Stimulated activated CD4-positive, alpha-beta T cell treated with anti-CD3 and anti-CD28 coated beads, TNF-alpha, amount 100 ng/mL, for 48 hours (primary cell): ENCODE data around the gene NLRP6.
"Not testable (repeated sequence)": the region's sequence is repeated elsewhere in the genome, so short reads cannot be mapped to it uniquely, and the experiment has no call there.

Experiments
- DNase-seq, 3 donors: peaks; one replicate each; pipeline ENCODE4 v3.0.0-alpha.2; 2020; ENCODE audit warnings: low read depth in 3 of 3

The NLRP6 gene

DNA sequence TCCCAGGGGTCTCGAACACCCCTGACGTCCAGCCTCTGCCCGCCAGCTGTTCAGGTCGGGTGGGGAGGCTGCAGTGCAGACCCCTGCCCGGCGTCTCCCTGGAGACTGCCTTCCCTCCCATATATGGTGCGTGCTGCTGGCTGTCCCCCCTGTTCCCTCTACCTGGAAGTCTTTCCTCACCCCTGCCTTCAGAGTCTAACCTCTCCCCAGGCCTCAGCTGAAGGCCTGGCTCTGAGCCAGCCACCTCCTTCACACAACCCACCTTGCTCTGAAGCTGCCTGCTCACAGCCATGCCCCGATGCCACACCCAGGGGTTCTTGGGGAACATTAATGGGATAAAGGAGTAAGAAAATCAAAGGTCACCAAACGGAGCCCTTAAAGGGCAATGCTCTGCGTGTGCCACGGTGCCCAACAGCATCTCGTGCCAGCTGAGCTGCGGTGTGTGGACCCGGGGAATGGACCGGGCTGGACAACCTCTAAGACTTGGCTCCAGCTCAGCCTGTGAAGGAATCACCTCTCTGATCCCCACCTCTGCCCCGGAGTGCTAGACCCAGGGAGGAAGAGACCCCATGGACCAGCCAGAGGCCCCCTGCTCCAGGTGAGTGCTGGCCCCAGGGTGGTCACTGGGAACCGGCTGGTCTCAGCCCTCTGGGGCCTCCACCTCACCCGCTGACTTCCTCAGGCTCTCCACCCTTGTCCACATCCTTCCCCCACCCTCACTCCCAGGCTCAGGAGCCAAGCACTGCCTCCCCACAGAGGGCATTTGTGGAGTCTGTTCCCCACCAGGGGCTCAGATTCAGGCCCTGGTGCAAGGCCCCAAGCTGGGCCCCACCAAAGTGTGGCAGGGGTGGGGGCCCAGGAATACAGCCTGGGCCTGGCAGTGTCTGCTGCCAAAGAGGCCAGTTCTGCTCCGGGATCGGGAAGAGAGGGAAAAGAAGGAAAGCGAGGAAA, at the start of gene NLRP6:
Gene NLRP6 (plus strand): TSS at position 407 of the 951 bp plus-strand sequence. CDS start 163 bp downstream, at position 570.
- DNase-seq = no peak

DNA sequence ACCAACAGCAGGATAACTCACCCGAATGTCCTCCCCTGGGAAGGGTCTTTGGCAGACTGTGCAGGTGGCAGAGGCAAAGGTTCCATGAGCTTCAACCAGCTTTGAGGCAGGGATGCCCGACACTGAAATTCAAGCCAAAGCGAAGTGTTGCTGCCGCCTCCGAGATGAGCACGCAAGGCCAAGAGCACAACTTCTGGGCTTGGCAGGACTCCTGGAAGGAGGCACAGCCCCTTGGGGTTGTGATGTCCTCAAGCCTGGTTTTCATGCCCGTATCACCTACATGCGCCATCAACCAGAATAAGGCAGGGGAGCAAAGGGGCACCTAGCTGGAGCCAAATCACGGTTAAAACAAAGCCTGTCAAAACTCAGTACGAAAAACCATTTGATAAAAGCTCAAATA, 47.8 kb upstream of the NLRP6 start:
- DNase-seq = no peak

DNA sequence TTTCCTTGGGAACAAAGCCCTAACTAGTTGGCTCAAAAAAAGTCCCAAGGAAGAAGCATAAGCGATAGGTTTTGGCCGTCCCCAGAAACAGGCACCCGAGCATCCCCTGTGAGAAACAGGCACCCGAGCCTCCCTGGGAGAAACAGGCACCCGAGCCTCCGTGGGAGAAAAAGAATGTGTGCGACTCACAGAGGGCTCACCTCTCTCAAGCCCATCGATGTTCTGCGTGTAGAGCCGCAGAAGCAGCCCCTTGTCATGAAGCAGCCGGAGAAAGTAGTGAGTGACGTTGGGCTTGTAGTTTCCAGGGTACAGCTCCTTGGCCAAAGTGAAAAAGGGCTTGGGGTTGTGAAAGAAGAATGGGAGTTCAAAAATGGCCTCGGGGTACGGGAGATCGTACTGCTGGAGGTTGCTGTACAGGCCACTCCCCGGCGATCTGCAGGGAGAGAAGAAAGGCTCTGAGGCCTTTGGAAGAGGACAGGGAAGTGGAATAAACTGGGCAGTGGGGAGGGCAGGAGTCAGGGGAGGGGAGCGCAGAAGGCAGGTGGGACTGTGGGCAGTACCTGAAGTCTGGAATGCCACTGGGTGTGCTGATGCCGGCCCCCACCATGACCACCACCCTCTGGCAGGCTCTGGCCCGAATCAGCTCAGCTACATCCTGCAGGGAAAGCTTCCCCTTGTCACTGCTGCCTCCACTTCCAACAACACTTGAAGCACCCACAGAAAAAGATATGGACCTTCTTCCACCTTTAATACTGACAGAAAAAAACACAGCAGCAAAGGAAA, 45.2 kb upstream of the NLRP6 start:
- no peak for DNase-seq

DNA sequence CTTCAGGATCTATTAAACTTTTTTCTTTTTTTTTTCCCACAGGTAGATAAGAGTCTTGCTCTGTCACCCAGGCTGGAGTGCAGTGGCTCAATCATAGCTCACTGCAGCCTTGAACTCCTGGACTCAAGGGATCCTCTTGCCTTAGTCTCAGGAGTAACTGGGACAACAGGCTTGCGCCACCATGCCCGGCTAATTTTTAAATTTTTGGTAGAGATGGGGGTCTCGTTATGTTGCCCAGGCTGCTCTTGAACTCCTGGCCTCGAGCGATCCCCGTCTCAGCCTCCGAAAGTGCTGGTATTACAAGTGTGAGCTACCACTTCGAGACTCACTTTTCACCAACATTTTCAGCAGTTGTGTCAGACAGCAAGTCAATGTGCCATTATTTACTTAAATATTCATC, 43.0 kb upstream of the NLRP6 start:
- DNase-seq = no peak

DNA sequence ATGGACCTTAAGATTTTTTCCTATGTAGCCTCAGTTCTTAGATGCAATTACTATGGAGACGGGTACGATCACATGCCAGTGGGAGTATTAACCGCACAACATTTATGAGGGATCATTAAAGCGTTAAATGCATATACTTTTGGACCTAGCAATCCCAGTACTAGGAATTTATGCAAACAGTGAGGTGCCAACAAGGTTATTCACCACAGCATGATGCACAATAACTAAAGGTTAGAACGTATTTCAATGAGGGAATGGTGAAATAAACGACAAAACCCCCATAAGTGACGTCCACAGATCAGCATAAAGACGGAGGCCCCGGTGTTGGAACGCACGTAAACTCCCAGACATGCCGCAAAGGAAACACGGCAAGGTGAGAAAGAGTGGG, 42.6 kb upstream of the NLRP6 start:
- peak in 2 of 3 donors; percentile 36 to 66 for DNase-seq

DNA sequence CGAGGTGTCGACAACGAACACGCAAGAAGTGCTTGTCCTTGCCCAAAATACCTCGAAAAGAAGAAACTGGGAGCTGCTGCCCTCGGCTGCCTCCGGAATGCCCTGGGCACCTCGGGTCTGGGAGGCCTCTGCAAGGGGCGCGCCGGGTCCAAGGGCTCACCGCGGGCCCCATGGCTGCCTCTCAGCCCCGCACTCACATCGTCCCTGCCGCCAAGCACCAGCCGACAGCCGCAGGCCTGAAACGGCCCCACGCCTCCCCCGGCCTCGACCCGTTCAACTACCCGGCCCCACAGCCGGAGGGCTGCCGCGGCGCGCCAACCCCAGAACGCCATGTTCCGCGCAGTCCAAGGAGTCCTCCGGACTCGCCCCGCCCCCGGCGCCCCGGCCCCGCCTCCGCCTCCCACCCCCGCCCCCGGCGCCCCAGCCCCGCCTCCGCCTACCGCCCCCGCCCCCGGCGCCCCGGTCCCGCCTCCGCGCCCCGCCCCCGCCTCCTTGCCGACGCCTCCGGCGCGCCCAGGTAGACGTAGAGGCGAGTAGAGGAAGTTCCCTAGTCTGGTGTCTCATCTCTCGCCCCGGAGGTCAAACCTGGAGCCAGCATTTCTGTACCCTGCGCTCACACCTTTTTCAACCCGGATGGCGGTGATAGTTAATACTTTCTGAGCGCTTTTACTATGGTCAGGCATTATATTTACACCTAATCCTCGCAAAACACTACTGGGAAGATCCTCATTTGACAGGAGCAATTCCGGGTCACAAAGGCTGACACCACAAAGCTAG, 42.0 kb upstream of the NLRP6 start, which contains the start of gene SIRT3:
Gene SIRT3 (minus strand): TSS at position 346 of the 777 bp plus-strand sequence. CDS start 14 bp downstream, at position 332.
- DNase-seq = peak; percentile 56 to 73 (median 60)

DNA sequence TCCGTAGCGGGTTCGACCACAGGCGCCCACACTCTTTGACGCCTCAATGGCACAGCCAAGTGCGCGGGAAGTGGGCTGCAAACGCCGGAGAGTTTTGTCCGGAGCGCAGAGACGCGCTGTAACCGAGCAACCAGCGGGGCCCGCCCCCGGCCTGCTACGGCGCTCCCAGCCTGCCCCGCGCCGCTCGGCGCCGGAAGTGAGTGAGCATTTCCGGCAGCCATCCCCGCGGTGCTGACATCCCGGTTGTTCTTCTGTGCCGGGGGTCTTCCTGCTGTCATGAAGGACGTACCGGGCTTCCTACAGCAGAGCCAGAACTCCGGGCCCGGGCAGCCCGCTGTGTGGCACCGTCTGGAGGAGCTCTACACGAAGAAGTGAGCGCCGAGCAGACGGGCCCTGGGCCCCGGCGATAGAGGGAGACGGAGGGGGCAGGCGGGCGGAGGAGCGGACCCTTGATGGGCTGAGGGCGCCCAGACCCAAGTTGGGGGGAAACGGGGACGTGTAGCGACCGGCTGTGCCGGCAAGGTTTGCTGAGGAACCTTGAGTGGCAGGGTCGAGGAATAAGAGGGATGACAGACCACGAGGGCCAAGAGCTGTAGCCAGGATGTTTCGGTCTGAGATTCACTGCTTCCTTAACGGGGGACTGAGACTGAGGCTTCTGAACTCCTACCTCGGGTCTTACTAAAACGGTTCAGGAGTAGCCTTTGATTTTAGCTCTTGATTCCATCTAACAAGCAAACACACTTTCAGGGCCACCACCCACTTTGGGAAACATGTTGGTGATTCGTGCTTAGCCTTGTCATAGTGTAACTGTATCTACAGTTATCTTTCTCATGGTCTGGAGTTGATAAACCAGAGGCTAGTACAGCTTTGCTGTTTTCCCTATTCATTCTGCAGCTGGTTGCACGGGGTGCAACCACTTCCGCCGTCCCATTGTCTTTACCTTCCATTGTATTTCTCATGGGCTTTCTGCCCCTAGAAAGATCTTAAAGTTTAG, 41.1 kb upstream of the NLRP6 start, which contains the start of gene PSMD13:
Gene PSMD13 (plus strand): TSS at position 203 of the 994 bp plus-strand sequence. CDS start 74 bp downstream, at position 277.
- peak; percentile 85 to 91 (median 85) for DNase-seq

DNA sequence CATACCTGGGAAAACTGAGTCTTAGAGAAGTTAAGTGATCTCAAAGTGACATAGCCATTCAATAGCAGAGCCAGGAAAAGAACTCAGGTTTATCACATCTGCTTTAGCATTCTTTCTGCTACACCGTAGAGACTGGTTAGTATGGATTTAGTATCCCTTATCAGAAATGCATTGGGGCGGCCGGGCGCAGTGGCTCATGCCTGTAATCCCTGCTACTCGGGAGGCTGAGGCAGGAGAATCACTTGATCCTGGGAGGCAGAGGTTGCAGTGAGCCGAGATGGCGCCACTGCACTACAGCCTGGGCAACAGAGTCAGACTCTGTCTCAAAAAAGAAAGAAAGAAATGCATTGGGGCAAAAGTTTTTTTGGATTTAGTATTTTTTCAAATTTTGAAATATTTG, 39.9 kb upstream of the NLRP6 start:
- not testable (repeated sequence) for DNase-seq

DNA sequence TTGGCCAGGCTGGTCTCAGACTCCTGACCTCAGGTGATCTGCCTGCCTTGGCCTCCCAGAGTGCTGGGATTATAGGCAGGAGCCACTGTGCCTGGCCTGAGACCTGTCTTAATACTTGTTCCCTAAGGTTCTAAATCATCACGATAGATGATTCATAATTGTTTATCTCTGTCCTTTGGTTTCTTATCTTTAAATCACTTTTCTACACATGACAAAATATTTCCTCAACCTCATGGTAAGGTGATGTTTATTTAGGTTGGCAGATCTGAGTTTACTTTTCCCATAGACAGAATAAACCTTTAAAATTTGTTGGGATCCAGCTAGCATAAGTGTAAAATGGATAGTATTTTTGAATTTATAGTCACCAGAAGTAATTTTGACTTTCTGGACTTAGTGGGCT, 37.9 kb upstream of the NLRP6 start:
- no peak for DNase-seq

DNA sequence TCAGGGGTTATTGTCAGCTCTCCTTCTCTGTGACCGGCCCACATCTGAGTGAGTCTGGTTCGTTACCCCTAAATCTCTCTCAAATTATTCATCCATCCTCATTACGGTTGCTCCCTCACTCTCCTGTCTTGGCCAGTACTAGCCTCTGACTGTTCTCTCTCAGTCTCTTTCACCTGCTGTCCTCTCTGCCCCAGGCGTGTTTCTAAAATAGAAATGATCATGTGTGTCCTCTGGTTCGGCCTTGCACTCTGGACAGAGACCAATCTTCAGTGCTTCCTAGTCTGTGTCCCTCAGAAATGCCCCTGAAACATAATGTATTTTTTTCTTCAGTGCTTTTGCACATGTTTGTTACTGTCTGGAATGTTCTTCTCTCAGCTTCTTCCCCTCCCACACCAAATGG, 36.6 kb upstream of the NLRP6 start:
- DNase-seq = no peak

DNA sequence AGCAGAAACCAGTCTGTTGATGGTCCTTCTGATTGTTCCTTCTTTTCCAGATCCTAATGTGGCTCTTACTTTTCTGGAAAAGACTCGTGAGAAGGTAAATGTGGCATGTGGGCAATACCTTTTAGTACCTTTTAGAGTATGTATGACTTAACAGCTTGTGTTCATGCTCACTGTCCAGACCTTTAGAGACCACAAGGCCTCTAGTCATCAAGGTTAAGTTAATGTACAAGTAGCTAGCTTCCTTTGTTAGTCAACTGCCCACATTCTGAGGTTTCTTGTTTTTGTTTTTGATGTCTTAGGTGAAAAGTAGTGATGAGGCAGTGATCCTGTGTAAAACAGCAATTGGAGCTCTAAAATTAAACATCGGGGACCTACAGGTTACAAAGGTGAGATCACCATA, 33.8 kb upstream of the NLRP6 start:
- no peak for DNase-seq

DNA sequence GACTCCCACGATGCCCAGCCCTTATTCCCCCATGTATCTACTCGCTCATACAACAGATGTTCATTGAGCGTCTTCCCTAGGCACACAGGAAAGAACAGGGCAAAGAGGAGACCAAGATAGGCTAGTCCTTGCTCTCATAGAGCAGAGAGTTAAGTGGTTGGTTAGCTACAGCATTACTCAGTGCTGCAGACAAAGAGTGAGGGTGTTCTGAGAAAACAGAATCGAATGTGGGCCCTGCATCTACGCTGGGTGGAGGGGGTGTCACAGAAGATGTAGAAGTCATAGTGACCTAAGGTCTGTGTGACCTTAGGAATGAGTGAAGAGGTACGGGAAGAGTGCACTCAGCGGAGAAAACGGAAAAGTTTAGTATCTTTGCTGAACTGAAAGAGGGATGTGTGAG, 29.1 kb upstream of the NLRP6 start:
- DNase-seq = no peak

DNA sequence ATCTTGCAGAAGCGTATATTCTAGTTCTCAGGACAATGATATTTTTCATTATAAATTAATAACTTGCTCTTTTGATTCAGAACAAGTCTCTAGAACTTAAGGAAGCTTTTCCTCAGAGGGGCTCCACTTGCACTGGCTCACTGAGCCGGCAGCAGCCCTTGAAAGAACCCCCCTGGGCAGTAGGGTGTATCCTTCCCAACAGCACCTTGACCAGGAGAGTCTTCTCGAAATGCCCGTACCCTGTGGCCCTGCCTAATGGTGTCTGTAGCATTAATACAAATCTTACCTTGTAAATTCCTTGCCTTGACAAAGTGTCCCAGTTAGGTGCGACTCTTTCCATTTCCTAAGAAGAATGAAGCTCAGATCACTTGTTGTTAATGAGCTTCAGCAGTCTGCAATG, 27.9 kb upstream of the NLRP6 start:
- DNase-seq = no peak

DNA sequence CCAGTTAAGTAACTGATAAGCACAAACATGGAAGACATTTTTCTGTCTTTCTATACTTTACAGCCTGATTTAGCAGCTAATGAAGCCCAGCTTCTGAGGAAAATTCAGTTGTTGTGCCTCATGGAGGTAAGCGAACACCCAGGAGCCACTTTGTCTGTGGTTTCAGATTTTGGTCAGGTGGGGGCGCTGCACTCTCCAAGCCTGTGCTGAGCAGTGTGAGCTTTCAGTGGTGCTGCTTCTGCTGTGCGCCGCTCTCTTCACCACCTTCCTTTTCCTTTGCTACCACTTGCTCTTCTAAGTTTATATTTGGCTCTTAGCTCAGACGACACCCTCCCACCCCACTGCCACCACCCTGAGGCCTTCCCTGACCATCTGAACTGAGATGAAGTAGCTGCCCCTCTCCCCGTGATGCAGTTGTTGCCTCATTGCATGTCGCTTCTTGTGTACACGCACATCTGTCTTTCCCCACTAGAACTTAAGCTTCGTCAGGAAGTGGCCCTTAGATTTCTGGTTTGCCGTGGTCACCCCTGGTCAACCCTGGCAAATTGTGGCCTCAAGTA, 27.4 kb upstream of the NLRP6 start:
- DNase-seq = peak in 2 of 3 donors; percentile 59 to 64

DNA sequence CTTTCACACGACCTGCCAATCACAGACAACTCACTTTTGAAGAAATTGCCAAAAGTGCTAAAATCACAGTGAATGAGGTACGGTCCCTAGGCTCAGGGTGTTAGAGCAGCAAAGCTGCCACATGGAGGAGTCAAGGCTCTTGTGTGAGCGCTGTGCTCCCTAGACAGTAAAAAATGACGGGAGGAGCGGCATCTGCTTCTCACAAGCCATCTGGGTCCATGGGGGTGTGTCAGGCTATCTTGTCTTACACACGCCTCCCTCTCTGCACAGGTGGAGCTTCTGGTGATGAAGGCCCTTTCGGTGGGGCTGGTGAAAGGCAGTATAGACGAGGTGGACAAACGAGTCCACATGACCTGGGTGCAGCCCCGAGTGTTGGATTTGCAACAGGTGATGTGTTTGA, 26.7 kb upstream of the NLRP6 start:
- no peak for DNase-seq

DNA sequence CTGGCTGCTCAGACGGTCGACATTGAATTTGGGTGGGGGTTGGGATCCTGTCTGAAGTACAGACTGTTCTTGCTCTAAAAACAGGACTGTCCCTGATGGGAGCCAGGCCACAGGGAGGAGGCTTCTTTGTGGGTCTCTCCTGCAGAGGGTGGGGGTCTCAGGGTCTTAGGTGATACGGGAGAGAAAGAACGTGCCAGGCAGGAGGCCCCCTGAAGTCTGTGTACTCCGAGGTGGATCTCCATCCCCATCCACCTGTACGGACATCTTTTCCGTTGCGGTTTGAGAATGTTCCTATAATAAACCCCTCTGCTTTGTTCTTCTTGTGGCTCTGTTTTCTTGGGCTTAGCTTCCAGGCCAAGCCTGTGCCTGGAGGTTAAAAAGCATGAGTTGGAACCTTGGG, 25.5 kb upstream of the NLRP6 start:
- DNase-seq = no peak

DNA sequence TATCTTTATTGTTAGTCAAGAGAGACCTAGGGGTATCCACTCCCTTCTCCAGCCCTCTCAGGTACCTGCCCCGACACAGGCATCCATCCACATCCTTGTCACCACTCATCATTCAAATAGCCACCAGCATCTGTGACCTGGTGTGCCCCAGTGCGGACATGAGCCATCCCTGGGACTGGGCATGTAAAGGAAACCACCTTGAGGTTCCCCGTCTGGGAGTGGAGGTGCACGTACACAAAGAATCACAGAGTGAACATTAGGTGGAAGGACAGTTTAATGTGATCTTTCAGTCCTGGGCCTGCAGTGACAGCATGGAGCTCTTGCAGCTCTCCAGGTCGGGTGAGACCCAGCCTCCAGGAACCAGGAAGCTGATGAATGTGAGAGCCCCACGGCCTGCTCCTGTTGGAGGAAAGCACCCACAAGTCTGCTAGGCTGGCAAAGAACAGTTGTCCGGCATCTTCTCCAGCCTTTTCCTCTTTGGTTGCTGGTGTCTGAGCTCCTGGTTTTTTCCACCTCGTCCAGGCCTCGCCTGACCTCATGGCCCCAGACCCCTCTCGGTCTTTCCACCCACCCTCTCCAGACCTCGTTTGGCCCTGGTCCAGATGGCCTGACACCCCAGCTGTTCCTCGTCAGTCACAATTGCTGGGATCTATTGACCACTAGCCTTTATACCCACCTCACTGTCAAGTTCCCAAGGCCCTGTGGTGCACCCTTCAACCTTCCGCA, 24.9 kb upstream of the NLRP6 start:
- DNase-seq = no peak

DNA sequence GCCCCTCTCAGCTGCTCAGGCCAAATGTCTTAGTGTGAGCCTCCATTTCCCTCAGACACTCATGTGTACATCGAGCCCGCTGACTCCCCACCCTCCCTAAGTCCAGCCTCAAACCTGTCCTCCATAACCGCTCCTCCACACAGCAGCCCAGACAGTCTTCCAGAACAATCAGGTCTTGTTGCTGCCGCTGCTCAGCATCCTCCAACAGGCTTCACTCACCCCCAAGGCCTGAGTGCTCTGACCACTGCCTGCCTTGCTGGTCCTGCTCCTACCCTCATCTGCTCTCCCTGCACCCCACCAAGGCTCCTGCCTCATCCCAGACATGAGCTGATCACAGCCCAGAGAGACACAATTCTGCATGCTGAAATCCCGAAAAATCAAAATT, 24.3 kb upstream of the NLRP6 start:
- DNase-seq = no peak

DNA sequence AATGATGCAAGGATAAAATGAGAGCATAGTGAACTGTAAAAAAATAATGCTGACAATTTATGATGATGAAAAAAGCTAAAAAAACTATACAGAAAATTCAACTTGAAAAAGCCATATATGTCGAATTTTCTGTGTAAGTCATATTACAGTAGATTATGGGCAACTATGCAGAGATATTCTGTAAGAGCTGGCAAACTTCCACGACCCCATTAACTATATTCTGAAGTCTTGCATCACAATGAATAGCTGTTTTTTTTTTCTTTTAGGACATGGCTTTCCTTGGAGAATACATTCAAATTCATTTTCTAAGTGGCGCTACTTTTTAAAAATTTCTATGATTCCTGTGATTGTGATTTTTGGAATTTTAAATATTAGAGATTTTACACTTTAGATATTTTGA, 23.0 kb upstream of the NLRP6 start:
- DNase-seq = no peak

DNA sequence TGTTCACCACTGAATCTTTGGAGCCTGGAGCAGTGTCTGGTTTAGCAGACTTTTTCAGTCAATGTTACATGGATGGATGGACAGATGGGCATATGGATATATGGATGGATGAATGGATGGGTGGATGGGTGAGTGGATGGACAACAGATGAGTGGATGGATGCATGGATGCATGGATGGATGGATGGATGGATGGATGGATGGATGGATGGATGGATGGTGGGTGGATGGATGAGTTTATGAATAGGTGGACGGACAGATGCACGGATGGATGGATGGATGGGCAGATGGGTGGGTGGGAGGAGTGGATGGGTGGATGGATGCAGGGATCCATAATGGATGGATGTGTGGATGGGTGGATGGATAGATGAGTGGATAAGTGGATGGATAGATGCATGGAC, 22.4 kb upstream of the NLRP6 start:
- no peak for DNase-seq
